Adipocyte (in vitro differentiated cells): Measurements from ENCODE around the gene WDR49.

Source experiments
- DNase-seq: peaks from one replicate; pipeline ENCODE4 v3.0.0-alpha.2; 2015; ENCODE audit warnings: low read depth
- H3K27me3 ChIP-seq: replicated peaks from 2 replicates; pipeline ENCODE4 v1.7.0; 2013; ENCODE audit warnings: mild to moderate bottlenecking, low read length, moderate library complexity; ENCODE audit not compliant: control insufficient read depth, insufficient read depth
- H3K36me3 ChIP-seq: 2 replicates; pipeline ENCODE4 v1.7.0; 2013; ENCODE audit warnings: low read length, mild to moderate bottlenecking, moderate library complexity; ENCODE audit not compliant: control insufficient read depth, insufficient read depth, severe bottlenecking
- H3K4me1 ChIP-seq: 2 replicates; pipeline ENCODE4 v1.7.0; 2013; ENCODE audit warnings: mild to moderate bottlenecking, low read length, moderate library complexity; ENCODE audit not compliant: control insufficient read depth, insufficient read depth
- H3K4me3 ChIP-seq: 2 replicates; pipeline ENCODE4 v1.7.0; 2013; ENCODE audit warnings: mild to moderate bottlenecking, low read length, moderate library complexity
- H3K9ac ChIP-seq: 2 replicates; pipeline ENCODE4 v1.7.0; 2013; ENCODE audit warnings: mild to moderate bottlenecking, low read length, moderate library complexity
- H3K9me3 ChIP-seq: 2 replicates; pipeline ENCODE4 v1.7.0; 2013; ENCODE audit warnings: mild to moderate bottlenecking, low read length, moderate library complexity; ENCODE audit not compliant: control insufficient read depth

Gene WDR49

DNA sequence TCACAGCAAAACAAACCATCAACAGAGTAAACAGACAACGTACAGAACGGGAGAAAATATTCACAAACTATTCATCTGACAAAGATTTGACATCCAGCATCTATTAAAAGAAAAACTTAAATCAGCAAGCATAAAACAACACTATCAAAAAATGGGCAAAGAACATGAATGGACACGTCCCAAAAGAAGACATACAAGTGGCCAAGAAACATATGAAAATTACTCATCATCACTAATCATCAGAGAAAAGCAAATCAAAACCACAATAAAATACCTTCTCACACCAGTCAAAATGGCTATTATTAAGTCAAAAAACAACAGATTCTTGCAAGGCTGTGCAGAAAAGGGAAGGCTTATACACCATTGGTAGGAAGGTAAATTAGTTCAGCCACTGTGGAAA is 166.2 kb downstream of the WDR49 start:
- Histone ChIP-seq H3K9me3 (no peaks in the 10 kb centered on the region), H3K4me3 (no peak overlapping the region), H3K27me3 (no peaks in the 10 kb centered on the region), H3K36me3 (no peaks in the 10 kb centered on the region), H3K4me1 (no peaks in the 10 kb centered on the region), H3K9ac (no peak overlapping the region)
- no peak for DNase-seq

GRCh38 chr3:167484551-167484950 is 169.2 kb downstream of the WDR49 start:
- Histone ChIP-seq H3K27me3 (no peaks in the 10 kb centered on the region), H3K4me1 (no peaks in the 10 kb centered on the region), H3K9ac (no peak overlapping the region), H3K9me3 (no peaks in the 10 kb centered on the region), H3K36me3 (no peaks in the 10 kb centered on the region), H3K4me3 (no peak overlapping the region)
- DNase-seq, result no peak

- DNase-seq, result no peak
- no peaks in the 10 kb centered on the region for H3K4me1 ChIP-seq
- no peak overlapping the region for H3K9ac ChIP-seq
- no peaks in the 10 kb centered on the region for H3K9me3 ChIP-seq
- no peak overlapping the region for H3K4me3 ChIP-seq
- H3K36me3 ChIP-seq, result no peaks in the 10 kb centered on the region
- H3K27me3 ChIP-seq, result no peaks in the 10 kb centered on the region
These were observed 169.8 kb downstream of the WDR49 start for GRCh38 chr3:167483708-167484475.

DNA sequence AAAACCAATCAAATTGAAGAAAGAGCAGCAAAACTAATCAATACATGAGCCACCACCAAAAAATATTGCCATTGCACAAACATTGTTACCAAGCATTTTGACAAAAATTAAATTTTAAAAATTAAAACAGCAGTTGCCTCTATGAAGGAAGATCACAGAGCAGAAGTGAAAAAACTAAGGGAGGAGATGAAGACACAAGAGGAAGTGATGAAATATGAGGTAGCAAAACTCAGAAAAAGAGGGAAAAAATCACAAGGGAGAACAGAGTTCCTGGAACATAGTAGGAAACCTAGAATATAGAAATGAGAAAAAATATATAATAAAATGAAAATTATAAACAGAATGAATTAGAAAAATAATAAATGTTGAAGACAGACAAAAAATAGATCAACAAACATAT is 172.6 kb downstream of the WDR49 start:
- H3K4me1 ChIP-seq, result no peaks in the 10 kb centered on the region
- no peaks in the 10 kb centered on the region for H3K36me3 ChIP-seq
- no peaks in the 10 kb centered on the region for H3K9me3 ChIP-seq
- H3K4me3 ChIP-seq, result no peak overlapping the region
- no peak overlapping the region for H3K9ac ChIP-seq
- no peak for DNase-seq
- no peaks in the 10 kb centered on the region for H3K27me3 ChIP-seq

DNA sequence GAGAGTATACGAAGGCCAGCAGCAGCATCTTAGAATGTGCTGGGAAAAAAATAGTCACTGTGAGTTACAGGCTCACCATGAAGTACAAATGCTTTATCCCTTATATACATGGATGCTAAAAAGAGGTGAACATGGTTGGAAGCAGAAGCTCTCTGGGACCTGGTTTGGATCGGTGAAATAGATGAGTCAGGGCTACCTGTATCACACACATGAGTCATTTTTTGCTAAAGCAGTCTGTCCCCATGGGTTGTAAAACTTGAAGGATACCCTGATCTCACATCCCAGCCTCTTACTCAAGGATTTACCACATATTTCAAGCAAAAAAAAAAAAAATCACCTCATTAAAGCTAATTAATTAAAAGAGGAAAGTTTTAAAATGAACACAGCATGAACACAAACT is 173.0 kb downstream of the WDR49 start:
- DNase-seq, result no peak
- no peaks in the 10 kb centered on the region for H3K36me3 ChIP-seq
- no peak overlapping the region for H3K4me3 ChIP-seq
- H3K9ac ChIP-seq, result no peak overlapping the region
- no peaks in the 10 kb centered on the region for H3K9me3 ChIP-seq
- no peaks in the 10 kb centered on the region for H3K27me3 ChIP-seq
- H3K4me1 ChIP-seq, result no peaks in the 10 kb centered on the region

- H3K4me3 ChIP-seq, result no peak within 1 kb of the TSS
- no peaks in the 10 kb centered on the region for H3K4me1 ChIP-seq
- no peaks in the 10 kb centered on the region for H3K27me3 ChIP-seq
- DNase-seq, result no peak
- H3K9ac ChIP-seq, result no peak within 1 kb of the TSS
- H3K9me3 ChIP-seq, result no peaks in the 10 kb centered on the region
- no peaks in the 10 kb centered on the region for H3K36me3 ChIP-seq
These were observed 179.9 kb downstream of the WDR49 start, which contains the start of gene SERPINI2 for GRCh38 chr3:167473863-167474262. Gene SERPINI2, minus strand, starts transcription at chr3:167474042. Its CDS starts 2,208 bp downstream, at chr3:167471834.

- no peaks in the 10 kb centered on the region for H3K27me3 ChIP-seq
- H3K4me3 ChIP-seq, result no peak overlapping the region
- no peaks in the 10 kb centered on the region for H3K36me3 ChIP-seq
- H3K9me3 ChIP-seq, result no peaks in the 10 kb centered on the region
- H3K9ac ChIP-seq, result no peak overlapping the region
- no peak for DNase-seq
- H3K4me1 ChIP-seq, result no peaks in the 10 kb centered on the region
These were observed 184.4 kb downstream of the WDR49 start for GRCh38 chr3:167469381-167469780.

- no peaks in the 10 kb centered on the region for H3K4me1 ChIP-seq
- no peaks in the 10 kb centered on the region for H3K36me3 ChIP-seq
- H3K9ac ChIP-seq, result no peak overlapping the region
- no peaks in the 10 kb centered on the region for H3K27me3 ChIP-seq
- DNase-seq, result no peak
- no peaks in the 10 kb centered on the region for H3K9me3 ChIP-seq
- no peak overlapping the region for H3K4me3 ChIP-seq
These were observed 185.7 kb downstream of the WDR49 start for GRCh38 chr3:167467848-167468611.

GRCh38 chr3:167466966-167467365 is 186.8 kb downstream of the WDR49 start:
- no peaks in the 10 kb centered on the region for H3K36me3 ChIP-seq

DNA sequence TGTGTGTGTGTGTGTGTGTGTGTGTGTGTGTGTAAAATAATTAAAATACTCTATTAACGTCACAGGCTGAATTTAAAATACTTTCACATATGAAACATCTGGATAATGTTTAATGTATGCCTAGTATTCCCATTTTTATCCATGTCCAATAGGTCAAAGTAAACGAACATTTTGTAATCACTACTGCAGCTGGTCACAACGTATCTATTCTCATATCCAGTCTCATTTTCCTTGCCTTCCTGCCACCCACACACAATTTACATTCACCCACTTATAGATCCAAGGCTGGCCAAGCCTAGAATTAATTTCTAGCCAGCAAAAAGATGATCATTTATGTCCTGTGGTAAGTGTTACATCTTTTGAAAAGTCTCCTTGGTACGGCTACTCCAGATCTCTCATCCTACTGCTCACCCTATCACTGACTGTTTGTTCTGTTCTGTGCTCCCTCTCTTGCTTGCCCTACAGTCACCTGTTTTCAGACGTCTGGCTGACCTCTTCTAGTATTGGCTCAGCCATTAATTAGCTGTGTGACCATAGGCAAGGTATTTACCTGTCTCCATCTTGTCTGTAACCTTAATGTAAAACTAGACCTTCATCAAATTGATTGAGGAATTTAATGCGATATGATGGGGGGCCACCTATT is 197.5 kb downstream of the WDR49 start:
- Histone ChIP-seq H3K9ac (no peak overlapping the region), H3K4me1 (no peaks in the 10 kb centered on the region), H3K27me3 (no peaks in the 10 kb centered on the region), H3K36me3 (no peaks in the 10 kb centered on the region), H3K9me3 (no peaks in the 10 kb centered on the region), H3K4me3 (no peak overlapping the region)
- no peak for DNase-seq

More at GRCh38 chr3:167466966-167467365, 186.8 kb downstream of the WDR49 start:
- H3K4me1 ChIP-seq, result no peaks in the 10 kb centered on the region
- H3K4me3 ChIP-seq, result no peak overlapping the region
- no peak for DNase-seq
- no peaks in the 10 kb centered on the region for H3K9me3 ChIP-seq
- H3K9ac ChIP-seq, result no peak overlapping the region
- no peaks in the 10 kb centered on the region for H3K27me3 ChIP-seq

DNA sequence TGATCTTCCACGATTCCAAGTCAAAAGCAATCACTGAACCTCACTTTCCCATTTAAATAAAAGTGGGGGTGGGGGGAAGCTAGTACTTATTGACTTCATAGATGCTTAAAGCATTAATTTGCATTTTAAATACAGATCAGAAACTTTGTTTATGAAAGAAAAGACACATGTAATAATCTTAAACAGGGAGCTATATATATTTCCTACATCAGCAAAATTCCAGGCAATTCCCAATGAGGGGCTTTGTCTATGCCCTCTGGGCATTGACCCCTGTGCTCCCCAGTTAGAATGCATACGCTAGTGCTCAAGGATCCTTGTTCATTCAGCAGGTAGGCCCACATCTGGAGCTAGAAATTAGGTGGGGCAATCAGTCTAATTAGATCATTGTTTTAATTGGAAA is 199.9 kb downstream of the WDR49 start:
- H3K27me3 ChIP-seq, result no peaks in the 10 kb centered on the region
- no peak overlapping the region for H3K4me3 ChIP-seq
- no peaks in the 10 kb centered on the region for H3K9me3 ChIP-seq
- H3K36me3 ChIP-seq, result no peaks in the 10 kb centered on the region
- H3K4me1 ChIP-seq, result no peaks in the 10 kb centered on the region
- DNase-seq, result no peak
- no peak overlapping the region for H3K9ac ChIP-seq
